Measurements from ENCODE around the gene EZH1. TPM values are rescaled to one million over a fixed set of nuclear protein-coding genes. Genes with fewer than 3 reads are reported as not detected.

EZH1 gene
- total RNA-seq, 1 experiment from 2014 or later, result 16.9 TPM

DNA sequence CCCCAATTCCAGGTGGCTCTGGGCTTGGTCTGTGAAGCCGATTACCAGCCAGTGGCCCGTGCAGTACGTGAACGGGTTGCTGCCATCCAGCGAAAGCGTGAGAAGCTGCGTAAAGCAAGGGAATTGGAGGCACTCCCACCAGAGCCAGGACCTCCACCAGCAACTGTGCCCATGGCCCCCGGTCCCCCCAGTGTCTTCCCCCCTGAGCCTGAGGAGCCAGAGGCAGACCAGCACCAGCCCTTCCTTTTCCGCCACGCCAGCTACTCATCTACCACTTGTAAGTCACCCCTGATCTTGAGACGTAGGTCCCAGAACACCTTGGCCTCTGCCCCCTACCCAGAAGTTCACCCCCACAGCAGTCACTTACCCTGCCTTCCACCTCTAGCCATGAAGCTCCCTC lies 42.4 kb upstream of the EZH1 start:
- Histone ChIP-seq H3K4me1 (peaks cover 13% of the 10 kb centered on the region), H3K27me3 (replicated peaks; ENCODE audit: control insufficient read depth, insufficient read depth, low read length) (no peaks in the 10 kb centered on the region), H3K9me3 (no peaks in the 10 kb centered on the region), H3K36me3 (ENCODE audit: control insufficient read depth, insufficient read depth, low read length) (no peaks in the 10 kb centered on the region; the same call in none of the 2 replicates), H3K4me3 (ENCODE audit: low read depth, low read length) (no peak overlapping the region)
- no peak for TF ChIP-seq CTCF (IDR thresholded peaks at IDR 0.05; ENCODE audit: insufficient read depth in 1 of 2, low read depth in 1 of 2, low read length in 1 of 2, severe bottlenecking in 1 of 2, unreplicated experiment in 1 of 2)
- CTCF ChIA-PET, result no interaction called here
- Mint-ChIP-seq H3K4me3 (ENCODE audit: unreplicated experiment) (no peak overlapping the region), H3K9me3 (ENCODE audit: unreplicated experiment) (peaks cover 10% of the 10 kb centered on the region), H3K36me3 (ENCODE audit: insufficient read depth, unreplicated experiment) (peaks cover 7% of the 10 kb centered on the region), H3K27me3 (ENCODE audit: insufficient read depth, unreplicated experiment) (no peaks in the 10 kb centered on the region), H3K27ac (ENCODE audit: unreplicated experiment) (no peak overlapping the region), H3K4me1 (ENCODE audit: low read depth, unreplicated experiment) (peaks cover 10% of the 10 kb centered on the region)
- POLR2A ChIA-PET, result no interaction called here
- no peak for DNase-seq
- no TSS peak for BruUV-seq (replicated peaks)
- intact Hi-C loops (cut with micrococcal nuclease; ENCODE audit: unreplicated experiment), result no loop called here

GRCh38 chr17:42784811-42785592 lies 40.2 kb upstream of the EZH1 start:
- BruUV-seq (replicated peaks), result no TSS peak
- CTCF ChIA-PET, result no interaction called here
- TF ChIP-seq CTCF (IDR thresholded peaks at IDR 0.05; ENCODE audit: insufficient read depth in 1 of 2, low read depth in 1 of 2, low read length in 1 of 2, severe bottlenecking in 1 of 2, unreplicated experiment in 1 of 2), result no peak
- Histone ChIP-seq H3K27me3 (replicated peaks; ENCODE audit: control insufficient read depth, insufficient read depth, low read length) (no peaks in the 10 kb centered on the region), H3K9me3 (no peaks in the 10 kb centered on the region), H3K36me3 (ENCODE audit: control insufficient read depth, insufficient read depth, low read length) (no peaks in the 10 kb centered on the region; the same call in 1 of the 2 replicates), H3K4me3 (ENCODE audit: low read depth, low read length) (no peak overlapping the region), H3K4me1 (peaks cover 22% of the 10 kb centered on the region)
- no peak overlapping the region for H3K27ac Mint-ChIP-seq (ENCODE audit: unreplicated experiment)
- H3K9me3 Mint-ChIP-seq (ENCODE audit: unreplicated experiment), result peaks cover 4% of the 10 kb centered on the region
- H3K36me3 Mint-ChIP-seq (ENCODE audit: insufficient read depth, unreplicated experiment), result peaks cover 18% of the 10 kb centered on the region
- no peaks in the 10 kb centered on the region for H3K27me3 Mint-ChIP-seq (ENCODE audit: insufficient read depth, unreplicated experiment)
- POLR2A ChIA-PET, result no interaction called here
- H3K4me3 Mint-ChIP-seq (ENCODE audit: unreplicated experiment), result no peak overlapping the region
- no peak for DNase-seq
- H3K4me1 Mint-ChIP-seq (ENCODE audit: low read depth, unreplicated experiment), result peaks cover 11% of the 10 kb centered on the region
- intact Hi-C loops (cut with micrococcal nuclease; ENCODE audit: unreplicated experiment), result loop anchor here (5.0 kb wide), 1 partner anchor 37 kb away; the partner anchor contains the start of gene BECN1

- BruUV-seq (replicated peaks), result no TSS peak
- no peak for TF ChIP-seq CTCF (IDR thresholded peaks at IDR 0.05; ENCODE audit: insufficient read depth in 1 of 2, low read depth in 1 of 2, low read length in 1 of 2, severe bottlenecking in 1 of 2, unreplicated experiment in 1 of 2)
- Mint-ChIP-seq H3K9me3 (ENCODE audit: unreplicated experiment) (no peaks in the 10 kb centered on the region), H3K36me3 (ENCODE audit: insufficient read depth, unreplicated experiment) (peaks cover 22% of the 10 kb centered on the region), H3K27ac (ENCODE audit: unreplicated experiment) (no peak overlapping the region), H3K4me1 (ENCODE audit: low read depth, unreplicated experiment) (peaks cover 16% of the 10 kb centered on the region), H3K4me3 (ENCODE audit: unreplicated experiment) (no peak overlapping the region), H3K27me3 (ENCODE audit: insufficient read depth, unreplicated experiment) (no peaks in the 10 kb centered on the region)
- ChIA-PET POLR2A (no interaction called here), CTCF (no interaction called here)
- Histone ChIP-seq H3K4me3 (ENCODE audit: low read depth, low read length) (no peak overlapping the region), H3K27me3 (replicated peaks; ENCODE audit: control insufficient read depth, insufficient read depth, low read length) (no peaks in the 10 kb centered on the region), H3K9me3 (no peaks in the 10 kb centered on the region), H3K4me1 (peaks cover 28% of the 10 kb centered on the region), H3K36me3 (ENCODE audit: control insufficient read depth, insufficient read depth, low read length) (no peaks in the 10 kb centered on the region; the same call in 1 of the 2 replicates)
- no peak for DNase-seq
- intact Hi-C loops (cut with micrococcal nuclease; ENCODE audit: unreplicated experiment), result loop anchor here (5.0 kb wide), 1 partner anchor 38 kb away; the partner anchor contains the start of gene BECN1
Observed at GRCh38 chr17:42784409-42784808, 39.6 kb upstream of the EZH1 start.
